GM12878 (cell line): ENCODE data around the gene MRPL46. TPM values are rescaled to one million over a fixed set of nuclear protein-coding genes. Genes with fewer than 3 reads are reported as not detected.

ENCODE experiments used
- ATAC-seq: fragments of 200-7000 bp; cut with Tn5 transposase; 3 replicates; pipeline ENCODE4 v1.9.1; 2020; ENCODE audit warnings: mild to moderate bottlenecking, moderate library complexity
- BruUV-seq: library from RNA; stranded (reverse); fragments of 400-500 nt; replicated peaks from 2 replicates; lab custom pipeline; 2021; lab: Mats Ljungman, UMichigan
- CTCF ChIA-PET: fragments of 300-600 bp; sonication (Branson Sonifier 250); formaldehyde crosslinking; extraction: SDS; loops from one replicate; lab custom pipeline; 2021; ENCODE audit warnings: inconsistent platforms; lab: Yijun Ruan, JAX
- POLR2A ChIA-PET: fragments of 350-600 bp; formaldehyde crosslinking; extraction: SDS; loops from one replicate; lab custom pipeline; 2021; ENCODE audit warnings: inconsistent platforms; lab: Charles Lee
- RAD21 ChIA-PET: fragments of 300-600 bp; sonication (Branson Sonifier 250); formaldehyde crosslinking; loops from one replicate; lab custom pipeline; 2023; ENCODE audit warnings: antibody characterized with exemption; ENCODE audit not compliant: unreplicated experiment; lab: Charles Lee
- SMC1A ChIA-PET: fragments of 300-600 bp; sonication (Branson Sonifier 250); formaldehyde crosslinking; loops from one replicate; lab custom pipeline; 2023; ENCODE audit not compliant: unreplicated experiment, uncharacterized antibody; lab: Charles Lee
- DNase-seq: peaks from one replicate; pipeline ENCODE4 v3.0.0-alpha.2; 2011; ENCODE audit warnings: low read depth, low spot score
- FAIRE-seq: peaks from 3 replicates; lab custom pipeline; 2011; peaks lifted over from hg19 to GRCh38; lab: Jason Lieb, UNC
- H2AFZ ChIP-seq: 2 replicates; pipeline ENCODE4 v1.6.0; 2011; ENCODE audit warnings: low read depth, low read length, control low read depth; ENCODE audit not compliant: control insufficient read depth
- H3K27ac ChIP-seq: 2 replicates; pipeline ENCODE4 v1.5.1; 2011; ENCODE audit warnings: control low read depth; ENCODE audit not compliant: control insufficient read depth, insufficient read depth
- H3K27me3 ChIP-seq, 2 experiments: replicated peaks in 1 of 2; 2 replicates each; pipeline versions ENCODE4 v1.6.0 to v1.6.1; 2011; ENCODE audit warnings: low read length in 1 of 2; ENCODE audit not compliant: control insufficient read depth in 2 of 2, insufficient read depth in 2 of 2
- H3K36me3 ChIP-seq, 2 experiments: 2 replicates each; pipeline ENCODE4 v1.5.1; 2011; ENCODE audit warnings: low read length in 1 of 2; ENCODE audit not compliant: control insufficient read depth in 2 of 2, insufficient read depth in 2 of 2
- H3K4me1 ChIP-seq: 2 replicates; pipeline ENCODE4 v1.6.1; 2011; ENCODE audit warnings: mild to moderate bottlenecking, low read length, moderate library complexity, mixed read lengths; ENCODE audit not compliant: control insufficient read depth, insufficient read depth
- H3K4me2 ChIP-seq: 2 replicates; pipeline ENCODE4 v1.6.0; 2011; ENCODE audit warnings: control low read depth; ENCODE audit not compliant: control insufficient read depth, insufficient read depth
- H3K4me3 ChIP-seq: fragments of 200-600 bp; sonication (generic); 2 replicates; pipeline ENCODE4 v1.5.1; 2016
- H3K79me2 ChIP-seq: 2 replicates; pipeline ENCODE4 v1.6.0; 2011; ENCODE audit warnings: low read length; ENCODE audit not compliant: control insufficient read depth, insufficient read depth
- H3K9ac ChIP-seq: 2 replicates; pipeline ENCODE4 v1.8.0; 2011; ENCODE audit warnings: low read length, control low read depth, mixed read lengths; ENCODE audit not compliant: control insufficient read depth, insufficient read depth
- H3K9me3 ChIP-seq: replicated peaks from 3 replicates; pipeline ENCODE4 v1.5.1; 2011; ENCODE audit warnings: mild to moderate bottlenecking, low read length; ENCODE audit not compliant: control insufficient read depth, insufficient read depth
- H4K20me1 ChIP-seq: 2 replicates; pipeline ENCODE4 v1.6.0; 2011; ENCODE audit not compliant: control insufficient read depth, insufficient read depth
- CBFB ChIP-seq: IDR thresholded peaks from 2 replicates; pipeline ENCODE4 v1.6.1; 2016; ENCODE audit warnings: antibody characterized with exemption, low read depth
- E4F1 ChIP-seq: fragments of 450-650 bp; IDR thresholded peaks from 2 replicates; pipeline ENCODE4 v1.6.1; 2018; ENCODE audit warnings: borderline replicate concordance, mild to moderate bottlenecking; ENCODE audit not compliant: partially characterized antibody
- EZH2 ChIP-seq: IDR thresholded peaks from 2 replicates; pipeline ENCODE4 v1.6.1; 2012; ENCODE audit warnings: low read depth, mild to moderate bottlenecking, control low read depth, inconsistent platforms, low read length, borderline replicate concordance; ENCODE audit not compliant: control insufficient read depth
- HCFC1 ChIP-seq: fragments of 150-350 bp; IDR thresholded peaks from 2 replicates; pipeline ENCODE4 v1.6.1; 2014; ENCODE audit warnings: low read length
- MAX ChIP-seq: IDR thresholded peaks from 2 replicates; pipeline ENCODE4 v1.6.1; 2012; ENCODE audit warnings: low read depth, low read length, improper control_type of control experiment
- NFXL1 ChIP-seq: fragments of 450-650 bp; IDR thresholded peaks from 2 replicates; pipeline ENCODE4 v1.6.1; 2017; ENCODE audit warnings: antibody characterized with exemption, mild to moderate bottlenecking, borderline replicate concordance
- NFYA ChIP-seq: IDR thresholded peaks from 2 replicates; pipeline ENCODE4 v1.6.1; 2011; ENCODE audit warnings: low read depth, mild to moderate bottlenecking, low read length, improper control_type of control experiment, borderline replicate concordance
- RCOR1 ChIP-seq: conservative IDR thresholded peaks from 2 replicates; pipeline ENCODE4 v1.6.1; 2012; ENCODE audit warnings: low read depth, low read length, improper control_type of control experiment
- SIN3A ChIP-seq: IDR thresholded peaks from 2 replicates; pipeline ENCODE4 v1.6.1; 2012; ENCODE audit warnings: low read depth, low read length, improper control_type of control experiment
- SREBF1 ChIP-seq: IDR thresholded peaks from 2 replicates; pipeline ENCODE4 v1.6.1; 2012; ENCODE audit warnings: mild to moderate bottlenecking, low read length
- WGBS: methylation state at CpG from one replicate; pipeline ENCODE4 v1.1.6; 2016; ENCODE audit warnings: low lambda C conversion rate; ENCODE audit not compliant: insufficient replicate concordance, insufficient coverage; ENCODE audit errors: missing lambda C conversion rate; 5-methylcytosine and 5-hydroxymethylcytosine counted together
- in situ Hi-C: fragments of 300-500 bp; cut with MboI; formaldehyde crosslinking; loops from 9 replicates; pipeline ENCODE4 v1.14.3; 2018; ENCODE audit warnings: mixed read lengths
- intact Hi-C: fragments of 100-400 bp; cut with micrococcal nuclease; formaldehyde crosslinking; loops from one replicate; pipeline ENCODE4 v1.14.2; 2022; ENCODE audit not compliant: unreplicated experiment
- polyA plus RNA-seq, 11 experiments: library from polyadenylated mRNA; depleted of rRNA in 4 of 11; unstranded in 6 of 11; stranded (reverse) in 5 of 11; fragments of >200 nt; fragmentation: Nextera tagmentation in 4 of 11; fragmentation: Illumina TruSeq in 1 of 11; extraction: Ambion mirVana in 4 of 11; extraction: Trizol in 1 of 11; gene quantifications; 1 replicate in 1 of 11; 2 replicates in 10 of 11; pipeline versions ENCODE4 v1.2.1 to v1.2.3, GENCODE V29; 2011 to 2016; ENCODE audit warnings: inconsistent platforms in 2 of 11, missing spikeins in 2 of 11, low read depth in 1 of 11
- total RNA-seq, 4 experiments: library from RNA; depleted of rRNA in 3 of 4; stranded (reverse); fragments of >200 nt in 3 of 4; fragmentation: Illumina TruSeq in 1 of 4; extraction: Trizol in 1 of 4; gene quantifications; 2 replicates each; pipeline versions ENCODE4 v1.2.1 to v1.2.3, GENCODE V29; 2013 to 2021
- TF ChIP-seq, protein P1 (sequence below): fragments of 150-350 bp; IDR thresholded peaks from 2 replicates; pipeline ENCODE4 v1.6.1; 2014; ENCODE audit warnings: mild to moderate bottlenecking, low read depth, low read length
- TF ChIP-seq, protein P2 (sequence below): IDR thresholded peaks from 2 replicates; pipeline ENCODE4 v1.6.1; 2011; ENCODE audit warnings: mild to moderate bottlenecking, low read depth, low read length, moderate library complexity; ENCODE audit not compliant: insufficient replicate concordance

The MRPL46 gene
- total and polyA plus RNA-seq, 10 of the 15 experiments (the other 5 are each of a cell fraction or from before 2014, with no cell fraction given): 37.4 to 96.7 (median 52.9) TPM

- WGBS: 89% methylated on average over 10 of the region's 10 CpGs
- in situ Hi-C loops: no loop called here
Observed at GRCh38 chr15:88484682-88485331, 17.6 kb upstream of the MRPL46 start.

More at GRCh38 chr15:88484682-88485331, 17.6 kb upstream of the MRPL46 start:
- ChIA-PET POLR2A (no interaction called here), SMC1A (no interaction called here), CTCF (no interaction called here)
- Histone ChIP-seq H3K79me2 (no peaks in the 10 kb centered on the region), H4K20me1 (no peaks in the 10 kb centered on the region), H3K9me3 (no peaks in the 10 kb centered on the region)
- no peak for FAIRE-seq
- no TSS peak for BruUV-seq
- TF ChIP-seq MAX (no peak), E4F1 (no peak), SIN3A (no peak), NFXL1 (no peak), RCOR1 (no peak), SREBF1 (no peak), EZH2 (no peak), NFYA (no peak), HCFC1 (no peak), CBFB (no peak)
- TF ChIP-seq, protein P1, sequence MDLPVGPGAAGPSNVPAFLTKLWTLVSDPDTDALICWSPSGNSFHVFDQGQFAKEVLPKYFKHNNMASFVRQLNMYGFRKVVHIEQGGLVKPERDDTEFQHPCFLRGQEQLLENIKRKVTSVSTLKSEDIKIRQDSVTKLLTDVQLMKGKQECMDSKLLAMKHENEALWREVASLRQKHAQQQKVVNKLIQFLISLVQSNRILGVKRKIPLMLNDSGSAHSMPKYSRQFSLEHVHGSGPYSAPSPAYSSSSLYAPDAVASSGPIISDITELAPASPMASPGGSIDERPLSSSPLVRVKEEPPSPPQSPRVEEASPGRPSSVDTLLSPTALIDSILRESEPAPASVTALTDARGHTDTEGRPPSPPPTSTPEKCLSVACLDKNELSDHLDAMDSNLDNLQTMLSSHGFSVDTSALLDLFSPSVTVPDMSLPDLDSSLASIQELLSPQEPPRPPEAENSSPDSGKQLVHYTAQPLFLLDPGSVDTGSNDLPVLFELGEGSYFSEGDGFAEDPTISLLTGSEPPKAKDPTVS: no peak
- TF ChIP-seq, protein P2, sequence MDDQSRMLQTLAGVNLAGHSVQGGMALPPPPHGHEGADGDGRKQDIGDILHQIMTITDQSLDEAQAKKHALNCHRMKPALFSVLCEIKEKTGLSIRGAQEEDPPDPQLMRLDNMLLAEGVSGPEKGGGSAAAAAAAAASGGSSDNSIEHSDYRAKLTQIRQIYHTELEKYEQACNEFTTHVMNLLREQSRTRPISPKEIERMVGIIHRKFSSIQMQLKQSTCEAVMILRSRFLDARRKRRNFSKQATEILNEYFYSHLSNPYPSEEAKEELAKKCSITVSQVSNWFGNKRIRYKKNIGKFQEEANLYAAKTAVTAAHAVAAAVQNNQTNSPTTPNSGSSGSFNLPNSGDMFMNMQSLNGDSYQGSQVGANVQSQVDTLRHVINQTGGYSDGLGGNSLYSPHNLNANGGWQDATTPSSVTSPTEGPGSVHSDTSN: no peak
- TF ChIP-seq, all 136 proteins: peak for 0
- RAD21 ChIA-PET: no interaction called here
- Histone ChIP-seq H3K4me2 (no peak overlapping the region), H3K4me1 (no peaks in the 10 kb centered on the region), H3K4me3 (no peak overlapping the region), H2AFZ (no peak overlapping the region), H3K9ac (no peak overlapping the region), H3K27me3 (no peaks in the 10 kb centered on the region), H3K36me3 (peaks cover 0 to 2% of the 10 kb centered on the region in 2 experiments; a peak in 1 of 4 replicates), H3K27ac (no peak overlapping the region)
- ATAC-seq: no peak
- intact Hi-C loops: no loop called here
- DNase-seq: no peak
